Activated CD8-positive, alpha-beta memory T cell treated with anti-CD3 and anti-CD28 coated beads for 36 hours (primary cell): Measurements from ENCODE around the gene NCBP2L. TPM values are rescaled to one million over a fixed set of nuclear protein-coding genes. Genes with fewer than 3 reads are reported as not detected.

ENCODE experiments used
- CTCF ChIA-PET: fragments of 350-600 bp; sonication (Branson Sonifier 250); formaldehyde crosslinking; loops from one replicate; lab custom pipeline; 2021; ENCODE audit warnings: antibody characterized with exemption; lab: Charles Lee
- POLR2A ChIA-PET: fragments of 350-600 bp; sonication (Branson Sonifier 250); formaldehyde crosslinking; loops from one replicate; lab custom pipeline; 2021; ENCODE audit warnings: antibody characterized with exemption; lab: Charles Lee
- total RNA-seq, 2 experiments: library from RNA; stranded (reverse); gene quantifications; one replicate each; pipeline ENCODE4 v1.2.3, GENCODE V29; 2021

Gene NCBP2L
- total RNA-seq = not detected

GRCh38 chrX:107777536-107777832, at the start of gene NCBP2L:
Gene NCBP2L (plus strand): TSS chrX:107777733. CDS start chrX:107794221, 16,488 bp downstream.
- POLR2A ChIA-PET = interaction anchor here (1.1 kb wide), 1 partner anchor 104 kb away, joined by 3 read pairs; no protein-coding TSS in a partner anchor
- CTCF ChIA-PET = interaction anchor here (0.6 to 3.2 kb wide), 14 partner anchors 21 to 328 kb away, joined by 3 to 27 read pairs (median 4); partner anchors contain the start of gene FRMPD3

- POLR2A ChIA-PET = interaction anchor here (0.7 kb wide), 1 partner anchor 19 kb away, joined by 3 read pairs; no protein-coding TSS in a partner anchor
- CTCF ChIA-PET = no interaction called here
Observed at GRCh38 chrX:107728371-107729099, 49.0 kb upstream of the NCBP2L start.

- ChIA-PET POLR2A (interaction anchor here (0.7 kb wide), 1 partner anchor 21 kb away, joined by 3 read pairs; no protein-coding TSS in a partner anchor), CTCF (no interaction called here)
Observed at GRCh38 chrX:107729558-107730297, 47.8 kb upstream of the NCBP2L start.

GRCh38 chrX:107730298-107730655, 47.3 kb upstream of the NCBP2L start:
- POLR2A ChIA-PET = no interaction called here
- CTCF ChIA-PET = no interaction called here

GRCh38 chrX:107730991-107731766, 46.4 kb upstream of the NCBP2L start:
- CTCF ChIA-PET = interaction anchor here (1.3 kb wide), 1 partner anchor 76 kb away, joined by 3 read pairs; no protein-coding TSS in a partner anchor
- POLR2A ChIA-PET = no interaction called here

GRCh38 chrX:107731831-107732502, 45.6 kb upstream of the NCBP2L start:
- ChIA-PET CTCF (interaction anchor here (1.3 kb wide), 1 partner anchor 77 kb away, joined by 3 read pairs; no protein-coding TSS in a partner anchor), POLR2A (no interaction called here)

GRCh38 chrX:107733686-107734085, 43.8 kb upstream of the NCBP2L start:
- ChIA-PET CTCF (no interaction called here), POLR2A (no interaction called here)

GRCh38 chrX:107734646-107735045, 42.9 kb upstream of the NCBP2L start:
- ChIA-PET CTCF (interaction anchor here (1.2 kb wide), 1 partner anchor 62 kb away, joined by 5 read pairs; no protein-coding TSS in a partner anchor), POLR2A (interaction anchor here (0.7 kb wide), 1 partner anchor 42 kb away, joined by 4 read pairs; no protein-coding TSS in a partner anchor)

- ChIA-PET CTCF (no interaction called here), POLR2A (no interaction called here)
Observed at GRCh38 chrX:107736781-107737531, 40.6 kb upstream of the NCBP2L start.

GRCh38 chrX:107738272-107738671, 39.3 kb upstream of the NCBP2L start:
- CTCF ChIA-PET = no interaction called here
- POLR2A ChIA-PET = no interaction called here

GRCh38 chrX:107738768-107739167, 38.8 kb upstream of the NCBP2L start:
- POLR2A ChIA-PET = no interaction called here
- CTCF ChIA-PET = no interaction called here

GRCh38 chrX:107739541-107739940, 38.0 kb upstream of the NCBP2L start:
- ChIA-PET CTCF (no interaction called here), POLR2A (no interaction called here)

- ChIA-PET CTCF (interaction anchor here (1.7 to 2.7 kb wide), 3 partner anchors 22 to 35 kb away, joined by 5 to 12 read pairs (median 7); partner anchors contain the start of genes NCBP2L and TSC22D3), POLR2A (interaction anchor here (0.7 to 2.1 kb wide), 3 partner anchors 25 to 329 kb away, joined by 3 to 7 read pairs (median 4); no protein-coding TSS in a partner anchor)
Observed at GRCh38 chrX:107741404-107741790, 36.1 kb upstream of the NCBP2L start.

GRCh38 chrX:107742700-107743191, 34.8 kb upstream of the NCBP2L start:
- ChIA-PET POLR2A (interaction anchor here (0.6 to 1.0 kb wide), 3 partner anchors 63 to 292 kb away, joined by 3 to 4 read pairs (median 3); no protein-coding TSS in a partner anchor), CTCF (interaction anchor here (2.3 to 2.7 kb wide), 2 partner anchors 26 to 34 kb away, joined by 7 to 12 read pairs; partner anchors contain the start of genes NCBP2L and TSC22D3)

GRCh38 chrX:107743995-107744394, 33.5 kb upstream of the NCBP2L start:
- POLR2A ChIA-PET = no interaction called here
- CTCF ChIA-PET = interaction anchor here (1.5 kb wide), 1 partner anchor 32 kb away, joined by 5 read pairs; the partner anchor contains the start of gene TSC22D3

GRCh38 chrX:107744868-107745267, 32.7 kb upstream of the NCBP2L start:
- ChIA-PET CTCF (interaction anchor here (1.5 kb wide), 1 partner anchor 31 kb away, joined by 5 read pairs; the partner anchor contains the start of gene TSC22D3), POLR2A (no interaction called here)

- POLR2A ChIA-PET = no interaction called here
- CTCF ChIA-PET = interaction anchor here (1.7 kb wide), 1 partner anchor 30 kb away, joined by 5 read pairs; the partner anchor contains the start of gene NCBP2L
Observed at GRCh38 chrX:107747596-107748161, 29.9 kb upstream of the NCBP2L start.
